K562 (cell line): ENCODE results near the gene OPCML. TPM values are rescaled to one million over a fixed set of nuclear protein-coding genes. Genes with fewer than 3 reads are reported as not detected.

Experiments
- ATAC-seq: fragments of 200-7000 bp; cut with Tn5 transposase; 3 replicates; pipeline ENCODE4 v1.9.1; 2020; ENCODE audit warnings: moderate library complexity
- BruUV-seq: library from RNA; stranded (reverse); fragments of 400-500 nt; replicated peaks from 2 replicates; lab custom pipeline; 2021; lab: Mats Ljungman, UMichigan
- CTCF ChIA-PET: fragments of 300-600 bp; formaldehyde crosslinking; extraction: SDS; loops from one replicate; lab custom pipeline; 2021; ENCODE audit warnings: low intra/inter-chr PET ratio; lab: Yijun Ruan, JAX
- POLR2A ChIA-PET: fragments of 300-600, 350-650 bp; sonication (Branson Sonifier 250); formaldehyde crosslinking; extraction: SDS; loops from one replicate; lab custom pipeline; 2021; ENCODE audit warnings: antibody characterized with exemption, inconsistent platforms; lab: Yijun Ruan, JAX
- DNase-seq, 4 experiments: peaks; one replicate each; pipeline versions ENCODE4 v3.0.0 to v3.0.0-alpha.2; 2011 to 2018; ENCODE audit warnings: low spot score in 3 of 4, mixed read lengths in 3 of 4; ENCODE audit errors: extremely low read depth in 1 of 4
- FAIRE-seq: peaks from 2 replicates; lab custom pipeline; 2011; peaks lifted over from hg19 to GRCh38; lab: Jason Lieb, UNC
- H2AFZ ChIP-seq: 2 replicates; pipeline ENCODE4 v1.6.0; 2011; ENCODE audit warnings: low read depth, low read length, control low read depth, inconsistent platforms
- H3K27ac ChIP-seq: fragments of 200-600 bp; 3 replicates; pipeline ENCODE4 v1.8.0; 2011; ENCODE audit warnings: low read depth, mild to moderate bottlenecking, control low read depth, inconsistent platforms, low read length, moderate library complexity, mixed read lengths; ENCODE audit errors: extremely low read depth
- H3K27me3 ChIP-seq, 2 experiments: fragments of 300-600 bp in 1 of 2; 2 replicates in 1 of 2; 3 replicates in 1 of 2; pipeline versions ENCODE4 v1.6.0 to v1.8.0; 2011; ENCODE audit warnings: inconsistent platforms in 2 of 2, low read length in 2 of 2, mild to moderate bottlenecking in 1 of 2, mixed read lengths in 1 of 2, moderate library complexity in 1 of 2; ENCODE audit not compliant: control insufficient read depth in 2 of 2, insufficient read depth in 2 of 2
- H3K36me3 ChIP-seq: fragments of 300-600 bp; 3 replicates; pipeline ENCODE4 v1.8.0; 2011; ENCODE audit warnings: mild to moderate bottlenecking, low read length, inconsistent platforms; ENCODE audit not compliant: control insufficient read depth, insufficient read depth
- H3K4me1 ChIP-seq, 2 experiments: fragments of 200-600 bp in 1 of 2; replicated peaks in 1 of 2; 2 replicates in 1 of 2; 3 replicates in 1 of 2; pipeline versions ENCODE4 v1.5.1 to v1.8.0; 2011; ENCODE audit warnings: inconsistent platforms in 2 of 2, low read length in 2 of 2, mild to moderate bottlenecking in 1 of 2, mixed read lengths in 1 of 2, moderate library complexity in 1 of 2; ENCODE audit not compliant: control insufficient read depth in 2 of 2, insufficient read depth in 2 of 2
- H3K4me2 ChIP-seq: 2 replicates; pipeline ENCODE4 v1.6.1; 2011; ENCODE audit warnings: low read length, control low read depth, inconsistent platforms, mixed read lengths; ENCODE audit not compliant: insufficient read depth
- H3K4me3 ChIP-seq: fragments of 200-600 bp; sonication (generic), shearing (Covaris generic); 2 replicates; pipeline ENCODE4 v1.5.1; 2016; ENCODE audit warnings: control low read depth, inconsistent platforms
- H3K79me2 ChIP-seq: fragments of 200-600 bp; 3 replicates; pipeline ENCODE4 v1.8.0; 2011; ENCODE audit warnings: low read length, inconsistent platforms; ENCODE audit not compliant: control insufficient read depth, insufficient read depth
- H3K9ac ChIP-seq, 2 experiments: 2 replicates each; pipeline versions ENCODE4 v1.6.0 to v1.6.1; 2011; ENCODE audit warnings: low read depth in 2 of 2, low read length in 2 of 2, control low read depth in 1 of 2, inconsistent platforms in 1 of 2, mild to moderate bottlenecking in 1 of 2, mixed read lengths in 1 of 2; ENCODE audit not compliant: insufficient read depth in 1 of 2
- H3K9me1 ChIP-seq: one replicate; pipeline ENCODE4 v1.6.0; 2011; ENCODE audit warnings: inconsistent platforms, mild to moderate bottlenecking, low read length, moderate library complexity; ENCODE audit not compliant: control insufficient read depth, insufficient read depth
- H3K9me3 ChIP-seq: replicated peaks from 2 replicates; pipeline ENCODE4 v1.5.1; 2011; ENCODE audit warnings: low read depth, low read length, inconsistent platforms; ENCODE audit not compliant: control insufficient read depth, insufficient read depth
- H4K20me1 ChIP-seq: replicated peaks from 2 replicates; pipeline ENCODE4 v1.6.1; 2011; ENCODE audit warnings: low read length, inconsistent platforms, mixed read lengths; ENCODE audit not compliant: control insufficient read depth, insufficient read depth
- BMI1 ChIP-seq: fragments of 150-350 bp; IDR thresholded peaks from 2 replicates; pipeline ENCODE4 v1.6.1; 2014; ENCODE audit warnings: low read length
- FOS ChIP-seq: IDR thresholded peaks from 3 replicates; pipeline ENCODE4 v1.6.1; 2011; ENCODE audit not compliant: insufficient read length; ENCODE audit errors: extremely low read depth
- IRF2 ChIP-seq: sonication (generic); formaldehyde crosslinking; IDR thresholded peaks from 2 replicates; pipeline ENCODE4 v1.8.1; 2022; ENCODE audit warnings: mild to moderate bottlenecking, missing genetic modification reagents
- XRCC5 ChIP-seq: fragments of 200-400 bp; formaldehyde crosslinking; IDR thresholded peaks from 2 replicates; pipeline ENCODE4 v1.6.1; 2017; ENCODE audit warnings: low read depth, mild to moderate bottlenecking, low read length
- ZNF282 ChIP-seq: sonication (generic); formaldehyde crosslinking; IDR thresholded peaks from 2 replicates; pipeline ENCODE4 v1.8.1; 2023; ENCODE audit warnings: missing genetic modification reagents
- ZNF507 ChIP-seq: conservative IDR thresholded peaks from 2 replicates; pipeline ENCODE4 v1.6.1; 2017; ENCODE audit warnings: missing genetic modification characterization, missing compliant biosample characterization
- WGBS: fragments of 100-300 bp; shearing (Covaris generic); methylation state at CpG from one replicate; pipeline ENCODE4 v1.1.6; 2016; ENCODE audit warnings: low coverage, mixed read lengths; ENCODE audit not compliant: insufficient coverage; ENCODE audit errors: missing lambda C conversion rate; 5-methylcytosine and 5-hydroxymethylcytosine counted together
- in situ Hi-C: fragments of 300-500 bp; cut with MboI; formaldehyde crosslinking; loops from 4 replicates; pipeline ENCODE4 v1.15.0; 2018; ENCODE audit warnings: inconsistent platforms, mixed read lengths
- intact Hi-C: fragments of 100-400 bp; cut with micrococcal nuclease; formaldehyde crosslinking; loops from 2 replicates; pipeline ENCODE4 v1.14.2; 2022
- polyA plus RNA-seq, 8 experiments: library from polyadenylated mRNA; depleted of rRNA in 4 of 8; stranded (reverse) in 5 of 8; unstranded in 3 of 8; fragments of >200 nt; fragmentation: Nextera tagmentation in 2 of 8; fragmentation: Illumina TruSeq in 1 of 8; extraction: Ambion mirVana in 2 of 8; extraction: Trizol in 1 of 8; gene quantifications; 2 replicates each; pipeline versions ENCODE4 v1.2.1 to v1.2.3, GENCODE V29; 2011 to 2014; ENCODE audit warnings: inconsistent platforms in 1 of 8, missing spikeins in 1 of 8
- total RNA-seq, 7 experiments: library from RNA; depleted of rRNA in 6 of 7; stranded (reverse); fragments of >200 nt in 6 of 7; fragmentation: Illumina TruSeq in 2 of 7; extraction: Trizol in 2 of 7; gene quantifications; 2 replicates each; pipeline versions ENCODE4 v1.2.1 to v1.2.3, GENCODE V29; 2011 to 2021; ENCODE audit warnings: low replicate concordance in 1 of 7
- TF ChIP-seq, protein P1 (sequence below), 2 experiments: fragments of 450-650 bp; formaldehyde crosslinking in 1 of 2; IDR thresholded peaks; 2 replicates each; pipeline versions ENCODE4 v1.4.0 to v1.6.1; 2014 to 2020; ENCODE audit warnings: mild to moderate bottlenecking in 2 of 2, borderline replicate concordance in 1 of 2, low read depth in 1 of 2
- TF ChIP-seq, protein P2 (sequence below): fragments of 250-450 bp; sonication (Bioruptor Pico); IDR thresholded peaks from 2 replicates; pipeline ENCODE4 v1.4.0; 2020; ENCODE audit warnings: mild to moderate bottlenecking, moderate library complexity, borderline replicate concordance

The OPCML gene
- total and polyA plus RNA-seq, 9 of the 15 experiments (the other 6 are each of a cell fraction or from before 2014, with no cell fraction given): not detected

DNA sequence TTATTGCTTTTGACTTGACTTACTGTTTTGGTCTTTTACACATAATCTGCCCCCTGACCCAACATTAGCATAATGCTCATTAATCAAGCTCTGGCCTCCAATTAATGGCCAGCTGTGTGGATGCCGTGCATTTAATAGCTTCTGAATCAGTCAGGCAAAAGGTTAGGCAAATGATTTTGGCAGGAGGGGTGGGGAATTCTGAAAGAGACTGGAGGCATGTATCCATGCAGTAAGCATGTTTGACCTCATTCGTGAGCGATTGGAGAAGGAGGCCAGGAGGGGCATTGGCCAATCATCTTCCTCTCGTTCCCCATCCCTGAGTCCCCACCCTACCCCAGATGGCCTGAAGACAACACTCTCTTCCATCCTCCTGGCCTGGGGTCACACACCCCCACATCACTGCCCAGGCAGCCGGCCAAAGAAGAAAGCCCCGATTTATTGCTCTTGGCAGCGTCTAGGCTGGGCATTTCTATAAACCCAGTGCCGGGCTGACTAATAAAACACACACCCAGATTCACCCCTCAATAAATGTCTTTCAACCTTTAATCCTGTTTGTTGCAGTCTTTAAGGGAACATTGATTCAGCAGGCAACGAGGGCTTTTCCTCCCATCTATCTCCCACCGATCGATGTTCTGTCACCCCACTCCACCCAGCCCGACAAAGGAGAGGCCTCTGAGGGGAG lies 150.0 kb downstream of the OPCML start:
- TF ChIP-seq FOS (no peak), IRF2 (CRISPR knock-in tag) (no peak), ZNF282 (CRISPR knock-in tag) (no peak), XRCC5 (no peak), ZNF507 (tag) (no peak), BMI1 (no peak)
- TF ChIP-seq, protein P1, sequence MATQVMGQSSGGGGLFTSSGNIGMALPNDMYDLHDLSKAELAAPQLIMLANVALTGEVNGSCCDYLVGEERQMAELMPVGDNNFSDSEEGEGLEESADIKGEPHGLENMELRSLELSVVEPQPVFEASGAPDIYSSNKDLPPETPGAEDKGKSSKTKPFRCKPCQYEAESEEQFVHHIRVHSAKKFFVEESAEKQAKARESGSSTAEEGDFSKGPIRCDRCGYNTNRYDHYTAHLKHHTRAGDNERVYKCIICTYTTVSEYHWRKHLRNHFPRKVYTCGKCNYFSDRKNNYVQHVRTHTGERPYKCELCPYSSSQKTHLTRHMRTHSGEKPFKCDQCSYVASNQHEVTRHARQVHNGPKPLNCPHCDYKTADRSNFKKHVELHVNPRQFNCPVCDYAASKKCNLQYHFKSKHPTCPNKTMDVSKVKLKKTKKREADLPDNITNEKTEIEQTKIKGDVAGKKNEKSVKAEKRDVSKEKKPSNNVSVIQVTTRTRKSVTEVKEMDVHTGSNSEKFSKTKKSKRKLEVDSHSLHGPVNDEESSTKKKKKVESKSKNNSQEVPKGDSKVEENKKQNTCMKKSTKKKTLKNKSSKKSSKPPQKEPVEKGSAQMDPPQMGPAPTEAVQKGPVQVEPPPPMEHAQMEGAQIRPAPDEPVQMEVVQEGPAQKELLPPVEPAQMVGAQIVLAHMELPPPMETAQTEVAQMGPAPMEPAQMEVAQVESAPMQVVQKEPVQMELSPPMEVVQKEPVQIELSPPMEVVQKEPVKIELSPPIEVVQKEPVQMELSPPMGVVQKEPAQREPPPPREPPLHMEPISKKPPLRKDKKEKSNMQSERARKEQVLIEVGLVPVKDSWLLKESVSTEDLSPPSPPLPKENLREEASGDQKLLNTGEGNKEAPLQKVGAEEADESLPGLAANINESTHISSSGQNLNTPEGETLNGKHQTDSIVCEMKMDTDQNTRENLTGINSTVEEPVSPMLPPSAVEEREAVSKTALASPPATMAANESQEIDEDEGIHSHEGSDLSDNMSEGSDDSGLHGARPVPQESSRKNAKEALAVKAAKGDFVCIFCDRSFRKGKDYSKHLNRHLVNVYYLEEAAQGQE (IDR thresholded peaks at IDR 0.05; ENCODE audit: borderline replicate concordance): no peak
- TF ChIP-seq, protein P1 (CRISPR knock-in tag; IDR thresholded peaks at IDR 0.05; ENCODE audit: low read depth): no peak
- TF ChIP-seq, protein P2, sequence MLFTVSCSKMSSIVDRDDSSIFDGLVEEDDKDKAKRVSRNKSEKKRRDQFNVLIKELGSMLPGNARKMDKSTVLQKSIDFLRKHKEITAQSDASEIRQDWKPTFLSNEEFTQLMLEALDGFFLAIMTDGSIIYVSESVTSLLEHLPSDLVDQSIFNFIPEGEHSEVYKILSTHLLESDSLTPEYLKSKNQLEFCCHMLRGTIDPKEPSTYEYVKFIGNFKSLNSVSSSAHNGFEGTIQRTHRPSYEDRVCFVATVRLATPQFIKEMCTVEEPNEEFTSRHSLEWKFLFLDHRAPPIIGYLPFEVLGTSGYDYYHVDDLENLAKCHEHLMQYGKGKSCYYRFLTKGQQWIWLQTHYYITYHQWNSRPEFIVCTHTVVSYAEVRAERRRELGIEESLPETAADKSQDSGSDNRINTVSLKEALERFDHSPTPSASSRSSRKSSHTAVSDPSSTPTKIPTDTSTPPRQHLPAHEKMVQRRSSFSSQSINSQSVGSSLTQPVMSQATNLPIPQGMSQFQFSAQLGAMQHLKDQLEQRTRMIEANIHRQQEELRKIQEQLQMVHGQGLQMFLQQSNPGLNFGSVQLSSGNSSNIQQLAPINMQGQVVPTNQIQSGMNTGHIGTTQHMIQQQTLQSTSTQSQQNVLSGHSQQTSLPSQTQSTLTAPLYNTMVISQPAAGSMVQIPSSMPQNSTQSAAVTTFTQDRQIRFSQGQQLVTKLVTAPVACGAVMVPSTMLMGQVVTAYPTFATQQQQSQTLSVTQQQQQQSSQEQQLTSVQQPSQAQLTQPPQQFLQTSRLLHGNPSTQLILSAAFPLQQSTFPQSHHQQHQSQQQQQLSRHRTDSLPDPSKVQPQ (CRISPR knock-in tag): no peak
- H3K4me2 ChIP-seq: no peak overlapping the region
- in situ Hi-C loops (no loop called here), intact Hi-C loops (no loop called here)
- H3K9ac ChIP-seq: no peak overlapping the region
- POLR2A ChIA-PET: no interaction called here
- H3K79me2 ChIP-seq: no peaks in the 10 kb centered on the region
- H3K27me3 ChIP-seq: no peaks in the 10 kb centered on the region
- H3K4me3 ChIP-seq: no peak overlapping the region
- CTCF ChIA-PET: no interaction called here
- H2AFZ ChIP-seq: no peak overlapping the region
- no peaks in the 10 kb centered on the region for H3K9me3 ChIP-seq
- no peak for DNase-seq
- H3K36me3 ChIP-seq: no peaks in the 10 kb centered on the region
- no peaks in the 10 kb centered on the region for H3K9me1 ChIP-seq
- no peak for FAIRE-seq
- 3% methylated on average over 11 of the region's 12 CpGs for WGBS
- H3K4me1 ChIP-seq: no peaks in the 10 kb centered on the region
- BruUV-seq: no TSS peak
- H4K20me1 ChIP-seq: no peaks in the 10 kb centered on the region
- ATAC-seq: no peak
- no peak overlapping the region for H3K27ac ChIP-seq
